RPMI8226 (cell line): Measurements from ENCODE around the gene POC1A.
"Not testable (repeated sequence)": the region's sequence is repeated elsewhere in the genome, so short reads cannot be mapped to it uniquely, and the experiment has no call there.

ENCODE experiments used
- DNase-seq: peaks from one replicate; pipeline ENCODE4 v3.0.0-alpha.2; 2015

Gene POC1A

GRCh38 chr3:52041118-52041731, 113.0 kb downstream of the POC1A start:
- peak; percentile 50 for DNase-seq

GRCh38 chr3:52040600-52040999, 113.6 kb downstream of the POC1A start:
- DNase-seq, result no peak

DNA sequence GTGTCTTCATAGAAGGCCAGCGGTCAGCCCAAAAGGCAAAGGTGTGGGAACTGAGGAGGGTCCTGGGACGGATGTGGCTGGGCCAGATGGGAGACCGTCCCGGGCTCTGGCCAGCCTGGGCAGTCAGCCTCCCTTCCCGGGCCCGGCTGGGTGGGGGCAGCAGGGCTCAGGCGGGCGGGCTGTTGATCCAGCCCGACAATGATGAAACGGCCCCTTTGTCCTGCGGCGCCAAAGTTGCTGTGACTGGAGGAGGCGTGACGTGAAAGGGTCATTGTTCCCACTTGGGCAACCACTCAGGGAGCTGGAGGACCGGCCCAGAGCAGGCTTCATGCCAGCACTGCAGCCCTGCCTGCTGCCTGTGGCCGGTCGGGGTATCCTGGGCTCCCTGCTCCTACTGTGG, 114.4 kb downstream of the POC1A start:
- DNase-seq, result no peak

GRCh38 chr3:52039426-52039825, 114.8 kb downstream of the POC1A start:
- DNase-seq, result no peak

- DNase-seq, result no peak
Observed at GRCh38 chr3:52038227-52038626, 116.0 kb downstream of the POC1A start.

GRCh38 chr3:52037291-52037690, 116.9 kb downstream of the POC1A start:
- DNase-seq, result no peak

DNA sequence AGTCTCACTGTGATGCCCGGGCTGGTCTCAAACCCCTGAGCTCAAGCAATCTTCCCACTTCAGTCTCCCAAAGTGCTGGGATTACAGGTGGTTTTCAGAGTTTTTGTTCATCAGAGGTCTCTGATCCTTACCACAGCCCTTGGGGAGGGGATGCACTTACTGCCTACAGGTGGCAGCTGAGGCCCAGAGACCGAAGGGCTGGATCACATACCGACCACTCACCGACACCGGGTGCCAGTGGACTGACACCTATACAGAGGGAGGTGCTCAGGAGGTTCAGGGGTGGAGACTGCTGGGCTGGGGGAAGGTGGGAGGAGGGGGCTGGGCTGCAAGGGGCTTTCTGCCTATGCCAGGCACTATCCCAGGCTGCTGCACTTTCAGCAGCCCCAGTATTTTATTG, 117.4 kb downstream of the POC1A start:
- DNase-seq, result no peak

- DNase-seq, result no peak
Observed at GRCh38 chr3:52036222-52036694, 118.0 kb downstream of the POC1A start.

- no peak for DNase-seq
Observed at GRCh38 chr3:52034651-52035050, 119.6 kb downstream of the POC1A start.

- DNase-seq, result no peak
Observed at GRCh38 chr3:52034212-52034611, 120.0 kb downstream of the POC1A start.

- not testable (repeated sequence) for DNase-seq
Observed at GRCh38 chr3:52033748-52034147, 120.5 kb downstream of the POC1A start.

GRCh38 chr3:52032702-52033408, 121.4 kb downstream of the POC1A start:
- DNase-seq, result no peak

DNA sequence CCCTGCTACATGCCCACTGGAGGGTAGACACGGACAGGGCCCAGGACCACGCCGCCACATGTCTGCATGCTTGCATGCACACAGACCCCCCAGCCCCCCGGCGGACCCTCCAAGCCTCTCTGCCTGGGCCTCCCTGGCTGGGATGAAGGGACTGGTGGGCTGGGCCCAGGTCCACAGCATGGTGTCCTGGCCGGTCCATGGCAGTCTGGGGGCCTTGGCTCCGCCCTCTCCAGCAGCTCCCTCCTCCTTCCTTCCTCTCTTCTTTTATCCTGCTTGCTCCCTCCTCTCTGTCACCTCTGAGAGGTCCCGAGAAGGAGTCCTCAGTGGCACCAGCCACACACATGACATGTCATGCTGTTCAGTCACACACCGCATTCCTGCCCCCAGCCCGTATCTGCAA, 122.3 kb downstream of the POC1A start:
- no peak for DNase-seq

DNA sequence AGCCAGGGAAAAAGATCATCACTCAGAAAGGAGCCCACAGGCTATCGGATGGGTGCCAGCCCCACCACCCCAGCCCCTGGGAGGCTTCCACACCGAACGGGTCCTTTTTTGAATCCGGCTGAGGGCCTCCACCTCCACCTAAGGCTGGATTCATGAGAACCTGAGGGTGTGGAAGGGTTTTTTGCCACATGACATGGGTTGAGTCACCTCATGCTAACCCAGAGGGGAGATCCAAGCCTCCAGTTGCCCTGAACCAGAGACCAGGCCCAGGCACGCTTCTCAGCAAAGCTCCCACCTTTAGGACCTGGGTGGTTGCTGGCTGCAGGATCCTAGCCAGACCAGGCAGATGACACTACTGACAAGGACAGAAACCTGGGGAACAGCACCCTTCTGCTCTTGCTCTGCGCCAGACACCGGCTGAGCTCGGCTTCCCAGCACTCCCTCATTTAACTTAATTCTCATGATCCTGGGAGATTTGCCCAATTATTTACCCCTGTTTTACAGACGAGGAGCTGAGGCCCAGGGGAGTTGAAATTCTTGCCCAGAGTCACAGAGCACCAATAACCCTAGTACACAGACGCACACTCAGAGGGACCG, 123.4 kb downstream of the POC1A start:
- no peak for DNase-seq

DNA sequence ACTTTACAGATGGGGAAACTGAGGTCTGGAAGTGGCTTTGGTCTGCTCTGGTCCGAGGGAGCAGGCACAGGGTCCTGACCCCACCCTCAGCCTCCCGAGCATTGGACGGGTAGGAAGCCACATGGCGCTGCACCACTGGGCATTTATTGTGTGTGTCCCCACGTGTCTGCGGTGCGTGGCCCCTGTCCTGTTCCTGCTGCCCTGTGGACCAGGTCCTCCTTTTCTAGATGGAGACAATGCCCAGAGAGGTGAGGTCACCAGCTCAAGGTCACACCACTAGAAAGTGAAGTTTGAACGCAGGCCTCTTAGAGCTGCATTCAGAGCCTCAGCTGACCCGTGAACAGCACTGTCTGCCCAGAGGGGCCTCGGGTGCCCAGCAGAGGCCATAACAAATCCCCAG, 124.7 kb downstream of the POC1A start:
- DNase-seq, result no peak

GRCh38 chr3:52029053-52029452, 125.2 kb downstream of the POC1A start:
- no peak for DNase-seq

GRCh38 chr3:52028572-52028971, 125.7 kb downstream of the POC1A start:
- DNase-seq, result no peak

DNA sequence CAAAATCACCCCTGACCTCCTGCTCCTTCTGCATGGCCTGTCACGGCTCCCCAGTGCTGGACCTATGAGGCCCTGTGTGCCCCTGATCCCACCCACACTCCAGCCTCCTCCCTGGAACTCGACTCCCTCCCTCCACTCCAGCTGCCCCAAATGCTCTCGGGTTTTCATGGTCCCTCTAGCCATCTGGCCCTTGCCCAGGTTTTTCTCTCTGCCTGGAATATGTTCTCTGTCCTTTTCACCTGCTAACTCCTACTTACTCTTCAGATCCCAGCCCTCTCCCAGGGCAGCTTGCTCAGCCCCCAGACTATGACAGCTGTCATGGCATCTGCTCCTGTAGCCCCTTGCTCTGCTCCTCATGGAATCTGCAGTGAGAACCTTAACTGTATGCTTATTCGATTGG, 128.2 kb downstream of the POC1A start:
- DNase-seq, result no peak

- DNase-seq, result no peak
Observed at GRCh38 chr3:52025453-52025852, 128.8 kb downstream of the POC1A start.
